GDM1 (cell line): ENCODE results near the gene HTT.

Experiments
- DNase-seq: peaks from one replicate; lab custom pipeline; 2025; lab: John Stamatoyannopoulos, UW

Gene HTT

DNA sequence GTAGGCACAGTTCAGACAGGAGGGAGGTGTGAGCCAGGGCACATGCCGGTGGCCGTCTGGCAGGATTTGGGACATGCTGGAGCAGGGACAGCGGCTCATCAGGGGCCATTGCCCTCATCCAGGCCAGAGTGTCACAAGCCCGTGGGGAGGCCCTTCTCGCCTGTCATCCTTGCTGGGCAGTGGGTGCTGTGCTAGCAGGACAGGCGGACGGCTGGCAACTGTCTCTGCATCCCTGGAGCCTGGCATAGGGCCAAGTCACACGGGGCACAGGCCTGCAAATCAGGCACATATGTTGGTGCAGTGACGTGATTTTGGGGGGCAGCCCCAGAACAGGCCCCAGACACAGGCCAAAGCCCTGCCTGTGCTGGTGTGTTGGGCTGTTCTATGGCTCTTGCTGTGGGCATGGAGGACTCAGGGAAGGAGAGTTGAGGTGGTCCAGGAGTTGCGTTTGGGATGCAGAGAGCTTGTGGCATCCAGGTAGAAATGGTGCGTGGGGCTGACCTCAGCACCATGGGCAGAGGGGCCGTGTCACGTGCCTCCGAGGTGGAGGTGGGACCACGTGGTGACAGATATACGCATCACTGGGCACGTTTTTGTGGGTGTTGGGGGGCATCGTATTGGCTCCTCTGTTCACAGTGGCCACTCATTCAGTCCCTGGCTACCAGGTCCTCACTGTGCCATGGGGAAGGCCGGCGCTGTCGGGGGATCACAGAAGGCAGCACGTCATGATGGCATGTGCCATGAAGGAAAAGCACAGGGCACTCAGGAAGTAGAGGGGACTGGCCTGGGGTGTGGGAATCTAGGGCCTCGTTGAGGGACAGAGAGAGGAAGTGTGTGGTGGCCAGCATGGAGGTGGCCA lies 159.9 kb downstream of the HTT start:
- no peak for DNase-seq

DNA sequence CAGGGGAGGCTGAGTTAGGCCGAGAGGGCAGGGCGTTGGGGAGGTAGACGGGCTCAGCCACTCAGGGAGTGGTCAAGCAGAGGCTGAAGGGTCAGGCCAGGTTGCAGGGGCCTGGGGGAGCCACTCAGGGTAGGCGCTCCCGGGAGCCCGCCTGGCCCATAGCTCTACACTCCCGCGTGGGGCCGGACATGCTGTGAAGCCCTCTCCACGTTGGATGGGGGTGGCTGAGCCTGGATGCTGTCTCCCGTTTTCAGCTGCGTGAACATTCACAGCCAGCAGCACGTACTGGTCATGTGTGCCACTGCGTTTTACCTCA lies 160.5 kb downstream of the HTT start:
- no peak for DNase-seq

DNA sequence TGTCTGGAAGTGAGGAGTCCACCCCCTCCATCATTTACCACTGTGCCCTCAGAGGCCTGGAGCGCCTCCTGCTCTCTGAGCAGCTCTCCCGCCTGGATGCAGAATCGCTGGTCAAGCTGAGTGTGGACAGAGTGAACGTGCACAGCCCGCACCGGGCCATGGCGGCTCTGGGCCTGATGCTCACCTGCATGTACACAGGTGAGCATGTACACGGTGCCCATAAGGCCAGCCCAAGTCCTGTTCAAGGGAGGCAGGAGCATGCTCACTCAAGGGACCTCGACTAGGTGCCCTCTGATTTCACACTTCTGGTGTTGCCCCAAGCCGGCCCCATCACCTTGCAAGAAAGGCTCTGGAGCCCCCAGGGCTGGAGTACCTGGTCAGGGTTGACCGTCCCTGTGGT lies 161.1 kb downstream of the HTT start:
- DNase-seq, result no peak

DNA sequence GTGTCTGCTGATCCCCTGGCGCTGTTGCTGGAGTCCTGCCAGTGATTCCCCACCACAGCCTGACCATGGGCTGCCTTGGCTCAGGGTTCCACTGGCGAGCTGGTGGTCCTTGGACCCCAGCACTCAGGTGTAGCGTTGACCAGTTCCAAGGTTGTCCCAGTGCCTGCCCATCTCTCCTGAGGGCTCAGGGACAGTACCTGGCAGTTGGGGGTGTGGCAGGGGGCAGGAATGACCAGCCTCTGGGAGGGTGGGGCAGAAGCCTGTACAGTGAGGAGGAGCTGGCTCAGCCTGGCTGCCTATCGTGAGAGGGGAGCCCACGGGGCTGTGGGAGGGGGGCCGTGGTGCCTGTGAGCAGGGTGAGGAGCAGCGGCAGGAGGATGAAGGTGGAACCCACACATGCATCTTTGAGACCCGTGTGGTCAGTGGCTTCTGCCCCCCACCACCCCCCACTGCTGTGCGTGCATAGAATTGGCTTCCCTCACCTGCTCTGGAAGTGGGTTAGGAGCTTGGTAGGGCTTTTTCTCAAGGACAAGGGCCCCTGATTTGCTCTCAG lies 161.9 kb downstream of the HTT start:
- DNase-seq, result no peak

DNA sequence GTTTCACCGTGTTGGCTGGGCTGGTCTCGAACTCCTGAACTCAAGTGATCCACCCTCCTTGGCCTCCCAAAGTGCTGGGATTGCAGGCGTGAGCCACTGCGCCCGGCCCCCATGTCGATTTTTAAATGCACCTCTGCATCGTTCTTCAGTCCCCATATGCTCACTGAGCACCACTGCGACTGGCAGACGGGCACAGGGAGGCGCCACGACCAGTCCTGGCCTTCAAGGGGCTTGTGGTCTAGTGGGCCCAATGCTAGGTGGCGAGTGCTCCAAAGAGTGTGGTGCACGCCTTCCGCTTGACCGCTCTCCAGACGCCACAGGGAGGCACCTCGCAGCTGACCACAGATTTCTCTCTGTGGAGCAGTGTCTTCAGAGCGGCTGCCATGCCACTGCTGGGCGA lies 162.8 kb downstream of the HTT start:
- no peak for DNase-seq

DNA sequence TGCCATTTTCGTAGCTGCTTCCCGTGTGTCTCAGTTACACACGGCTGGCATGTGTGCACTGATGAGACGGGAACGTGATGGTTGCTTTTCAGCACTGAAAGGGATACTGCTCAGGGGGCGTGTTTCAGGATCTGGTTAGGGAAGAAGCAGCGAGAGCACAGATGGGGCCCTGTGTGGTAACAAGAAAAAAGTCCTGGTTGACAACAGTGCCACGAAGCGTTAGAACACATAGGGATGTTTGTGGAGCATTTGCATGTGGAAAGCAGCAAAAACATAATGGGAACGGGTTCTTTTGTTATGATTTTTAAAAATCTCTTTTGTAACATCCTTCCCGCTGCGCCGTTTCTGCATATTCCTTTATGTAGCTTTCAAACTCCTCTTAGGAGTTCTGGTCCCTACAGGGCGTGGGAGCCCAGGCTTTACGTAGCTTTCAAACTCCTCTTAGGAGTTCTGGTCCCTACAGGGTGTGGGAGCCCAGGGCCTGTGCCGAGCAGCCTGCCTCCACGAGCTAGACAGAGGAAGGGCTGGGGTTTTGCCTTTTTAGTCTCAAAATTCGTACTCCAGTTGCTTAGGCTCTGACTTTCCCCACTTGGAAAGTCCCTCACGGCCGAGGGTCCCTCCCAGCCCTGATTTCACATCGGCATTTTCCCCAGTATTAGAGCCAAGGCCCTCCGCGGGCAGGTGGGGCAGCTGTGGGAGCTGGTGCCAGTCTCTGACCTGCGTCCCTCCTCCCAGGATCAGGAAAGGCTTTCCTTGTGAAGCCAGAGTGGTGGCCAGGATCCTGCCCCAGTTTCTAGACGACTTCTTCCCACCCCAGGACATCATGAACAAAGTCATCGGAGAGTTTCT lies 163.5 kb downstream of the HTT start:
- DNase-seq, result no peak

DNA sequence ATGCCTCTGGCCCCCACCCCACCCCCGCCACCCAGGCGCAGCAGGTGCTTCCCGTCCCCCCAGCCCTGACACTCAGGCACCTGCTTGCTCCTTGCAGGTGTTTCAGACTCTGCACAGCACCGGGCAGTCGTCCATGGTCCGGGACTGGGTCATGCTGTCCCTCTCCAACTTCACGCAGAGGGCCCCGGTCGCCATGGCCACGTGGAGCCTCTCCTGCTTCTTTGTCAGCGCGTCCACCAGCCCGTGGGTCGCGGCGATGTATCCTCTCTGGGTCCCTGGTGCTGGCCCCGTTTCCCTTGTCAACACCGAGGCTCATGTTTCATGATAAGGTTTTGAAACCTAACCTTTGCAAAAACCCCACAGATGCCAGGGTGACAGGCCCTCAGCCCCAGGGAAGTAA lies 164.2 kb downstream of the HTT start:
- DNase-seq, result no peak

DNA sequence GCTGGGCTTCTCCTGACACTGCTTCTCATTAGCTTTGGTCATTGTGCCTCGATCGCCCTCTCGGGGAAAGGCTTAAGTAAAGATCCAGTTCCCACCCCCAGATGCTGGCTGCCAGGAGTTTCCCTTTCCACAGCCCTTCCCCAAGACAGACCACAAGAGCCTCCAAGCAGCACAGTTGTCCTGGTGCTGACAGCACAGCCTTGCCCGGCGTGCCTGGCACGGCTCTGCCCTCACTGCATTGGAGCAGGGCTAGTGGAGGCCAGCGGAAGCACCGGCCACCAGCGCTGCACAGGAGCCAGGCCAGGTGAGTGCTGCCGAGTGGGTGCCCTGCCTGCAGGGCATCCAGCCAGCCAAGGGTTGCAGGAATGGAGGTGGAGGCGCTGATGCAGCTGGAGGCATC lies 164.8 kb downstream of the HTT start:
- DNase-seq, result no peak

DNA sequence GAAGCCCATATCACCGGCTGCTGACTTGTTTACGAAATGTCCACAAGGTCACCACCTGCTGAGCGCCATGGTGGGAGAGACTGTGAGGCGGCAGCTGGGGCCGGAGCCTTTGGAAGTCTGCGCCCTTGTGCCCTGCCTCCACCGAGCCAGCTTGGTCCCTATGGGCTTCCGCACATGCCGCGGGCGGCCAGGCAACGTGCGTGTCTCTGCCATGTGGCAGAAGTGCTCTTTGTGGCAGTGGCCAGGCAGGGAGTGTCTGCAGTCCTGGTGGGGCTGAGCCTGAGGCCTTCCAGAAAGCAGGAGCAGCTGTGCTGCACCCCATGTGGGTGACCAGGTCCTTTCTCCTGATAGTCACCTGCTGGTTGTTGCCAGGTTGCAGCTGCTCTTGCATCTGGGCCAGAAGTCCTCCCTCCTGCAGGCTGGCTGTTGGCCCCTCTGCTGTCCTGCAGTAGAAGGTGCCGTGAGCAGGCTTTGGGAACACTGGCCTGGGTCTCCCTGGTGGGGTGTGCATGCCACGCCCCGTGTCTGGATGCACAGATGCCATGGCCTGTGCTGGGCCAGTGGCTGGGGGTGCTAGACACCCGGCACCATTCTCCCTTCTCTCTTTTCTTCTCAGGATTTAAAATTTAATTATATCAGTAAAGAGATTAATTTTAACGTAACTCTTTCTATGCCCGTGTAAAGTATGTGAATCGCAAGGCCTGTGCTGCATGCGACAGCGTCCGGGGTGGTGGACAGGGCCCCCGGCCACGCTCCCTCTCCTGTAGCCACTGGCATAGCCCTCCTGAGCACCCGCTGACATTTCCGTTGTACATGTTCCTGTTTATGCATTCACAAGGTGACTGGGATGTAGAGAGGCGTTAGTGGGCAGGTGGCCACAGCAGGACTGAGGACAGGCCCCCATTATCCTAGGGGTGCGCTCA lies 165.8 kb downstream of the HTT start:
- DNase-seq, result no peak

DNA sequence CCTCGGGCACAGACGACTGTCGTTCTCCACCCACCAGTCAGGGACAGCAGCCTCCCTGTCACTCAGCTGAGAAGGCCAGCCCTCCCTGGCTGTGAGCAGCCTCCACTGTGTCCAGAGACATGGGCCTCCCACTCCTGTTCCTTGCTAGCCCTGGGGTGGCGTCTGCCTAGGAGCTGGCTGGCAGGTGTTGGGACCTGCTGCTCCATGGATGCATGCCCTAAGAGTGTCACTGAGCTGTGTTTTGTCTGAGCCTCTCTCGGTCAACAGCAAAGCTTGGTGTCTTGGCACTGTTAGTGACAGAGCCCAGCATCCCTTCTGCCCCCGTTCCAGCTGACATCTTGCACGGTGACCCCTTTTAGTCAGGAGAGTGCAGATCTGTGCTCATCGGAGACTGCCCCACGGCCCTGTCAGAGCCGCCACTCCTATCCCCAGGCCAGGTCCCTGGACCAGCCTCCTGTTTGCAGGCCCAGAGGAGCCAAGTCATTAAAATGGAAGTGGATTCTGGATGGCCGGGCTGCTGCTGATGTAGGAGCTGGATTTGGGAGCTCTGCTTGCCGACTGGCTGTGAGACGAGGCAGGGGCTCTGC lies 166.5 kb downstream of the HTT start:
- no peak for DNase-seq

DNA sequence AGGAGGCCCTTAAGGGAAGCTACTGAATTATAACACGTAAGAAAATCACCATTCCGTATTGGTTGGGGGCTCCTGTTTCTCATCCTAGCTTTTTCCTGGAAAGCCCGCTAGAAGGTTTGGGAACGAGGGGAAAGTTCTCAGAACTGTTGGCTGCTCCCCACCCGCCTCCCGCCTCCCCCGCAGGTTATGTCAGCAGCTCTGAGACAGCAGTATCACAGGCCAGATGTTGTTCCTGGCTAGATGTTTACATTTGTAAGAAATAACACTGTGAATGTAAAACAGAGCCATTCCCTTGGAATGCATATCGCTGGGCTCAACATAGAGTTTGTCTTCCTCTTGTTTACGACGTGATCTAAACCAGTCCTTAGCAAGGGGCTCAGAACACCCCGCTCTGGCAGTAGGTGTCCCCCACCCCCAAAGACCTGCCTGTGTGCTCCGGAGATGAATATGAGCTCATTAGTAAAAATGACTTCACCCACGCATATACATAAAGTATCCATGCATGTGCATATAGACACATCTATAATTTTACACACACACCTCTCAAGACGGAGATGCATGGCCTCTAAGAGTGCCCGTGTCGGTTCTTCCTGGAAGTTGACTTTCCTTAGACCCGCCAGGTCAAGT lies 167.5 kb downstream of the HTT start:
- DNase-seq, result no peak

DNA sequence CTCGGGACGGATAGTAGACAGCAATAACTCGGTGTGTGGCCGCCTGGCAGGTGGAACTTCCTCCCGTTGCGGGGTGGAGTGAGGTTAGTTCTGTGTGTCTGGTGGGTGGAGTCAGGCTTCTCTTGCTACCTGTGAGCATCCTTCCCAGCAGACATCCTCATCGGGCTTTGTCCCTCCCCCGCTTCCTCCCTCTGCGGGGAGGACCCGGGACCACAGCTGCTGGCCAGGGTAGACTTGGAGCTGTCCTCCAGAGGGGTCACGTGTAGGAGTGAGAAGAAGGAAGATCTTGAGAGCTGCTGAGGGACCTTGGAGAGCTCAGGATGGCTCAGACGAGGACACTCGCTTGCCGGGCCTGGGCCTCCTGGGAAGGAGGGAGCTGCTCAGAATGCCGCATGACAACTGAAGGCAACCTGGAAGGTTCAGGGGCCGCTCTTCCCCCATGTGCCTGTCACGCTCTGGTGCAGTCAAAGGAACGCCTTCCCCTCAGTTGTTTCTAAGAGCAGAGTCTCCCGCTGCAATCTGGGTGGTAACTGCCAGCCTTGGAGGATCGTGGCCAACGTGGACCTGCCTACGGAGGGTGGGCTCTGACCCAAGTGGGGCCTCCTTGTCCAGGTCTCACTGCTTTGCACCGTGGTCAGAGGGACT lies 168.8 kb downstream of the HTT start:
- DNase-seq, result no peak

DNA sequence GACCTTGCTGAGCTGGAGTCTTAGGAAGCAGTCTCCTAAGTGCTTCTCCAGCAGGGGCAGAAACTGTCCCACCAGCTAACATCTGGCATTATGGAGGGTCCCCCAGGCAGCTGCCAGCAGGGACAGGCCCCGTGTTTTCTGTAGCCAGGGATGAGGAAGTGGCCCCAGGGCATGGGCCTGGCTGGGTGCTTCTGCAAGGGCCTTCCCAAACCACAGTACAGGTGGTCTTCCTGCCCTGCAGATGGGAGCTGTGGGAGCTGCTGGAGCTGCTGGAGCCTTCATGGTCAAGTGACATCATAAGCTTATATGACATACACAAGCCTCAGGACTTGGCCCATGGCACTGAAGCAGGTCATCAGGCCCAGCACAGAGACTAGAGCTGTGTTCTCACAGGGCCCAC lies 169.5 kb downstream of the HTT start:
- DNase-seq, result no peak

DNA sequence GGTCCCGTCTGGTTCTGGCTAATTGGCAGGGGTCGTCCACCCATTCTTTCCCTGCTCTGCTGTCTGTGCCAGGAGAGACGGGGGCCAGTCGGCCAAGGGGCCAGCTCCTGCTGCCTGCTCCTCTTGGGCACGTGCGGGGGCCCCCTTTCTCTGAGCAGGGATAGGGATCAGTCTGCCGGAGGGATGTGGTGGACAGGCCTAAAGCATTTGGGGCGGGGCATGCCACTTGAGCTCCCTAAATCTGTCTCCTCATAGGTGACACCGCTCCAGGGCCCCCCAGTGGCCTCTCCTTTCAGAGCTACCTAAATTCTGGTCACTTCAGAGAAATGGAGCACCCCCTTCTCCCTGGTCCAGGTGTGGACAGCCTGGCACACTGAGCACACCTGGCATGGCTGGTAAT lies 170.3 kb downstream of the HTT start:
- no peak for DNase-seq

DNA sequence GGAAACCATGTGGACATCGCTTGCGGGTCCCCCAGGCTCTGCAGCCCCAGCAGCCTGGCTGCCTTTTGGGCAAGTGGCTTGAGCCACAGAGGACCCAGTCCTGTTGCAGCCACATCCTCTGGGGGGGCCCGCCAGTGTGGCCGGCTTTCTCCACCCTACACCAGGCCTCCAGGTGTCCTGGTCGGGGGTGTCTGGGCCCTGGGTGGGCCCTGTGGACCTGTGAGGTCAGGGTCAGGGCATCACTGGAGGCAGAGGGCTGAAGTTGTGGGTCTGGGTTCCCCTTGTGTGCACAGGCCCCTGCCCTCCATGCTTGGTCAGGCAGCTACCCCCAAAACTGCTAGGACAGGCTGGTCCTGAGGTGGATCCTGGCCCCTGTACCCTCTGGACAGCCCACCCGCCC lies 171.2 kb downstream of the HTT start:
- no peak for DNase-seq

DNA sequence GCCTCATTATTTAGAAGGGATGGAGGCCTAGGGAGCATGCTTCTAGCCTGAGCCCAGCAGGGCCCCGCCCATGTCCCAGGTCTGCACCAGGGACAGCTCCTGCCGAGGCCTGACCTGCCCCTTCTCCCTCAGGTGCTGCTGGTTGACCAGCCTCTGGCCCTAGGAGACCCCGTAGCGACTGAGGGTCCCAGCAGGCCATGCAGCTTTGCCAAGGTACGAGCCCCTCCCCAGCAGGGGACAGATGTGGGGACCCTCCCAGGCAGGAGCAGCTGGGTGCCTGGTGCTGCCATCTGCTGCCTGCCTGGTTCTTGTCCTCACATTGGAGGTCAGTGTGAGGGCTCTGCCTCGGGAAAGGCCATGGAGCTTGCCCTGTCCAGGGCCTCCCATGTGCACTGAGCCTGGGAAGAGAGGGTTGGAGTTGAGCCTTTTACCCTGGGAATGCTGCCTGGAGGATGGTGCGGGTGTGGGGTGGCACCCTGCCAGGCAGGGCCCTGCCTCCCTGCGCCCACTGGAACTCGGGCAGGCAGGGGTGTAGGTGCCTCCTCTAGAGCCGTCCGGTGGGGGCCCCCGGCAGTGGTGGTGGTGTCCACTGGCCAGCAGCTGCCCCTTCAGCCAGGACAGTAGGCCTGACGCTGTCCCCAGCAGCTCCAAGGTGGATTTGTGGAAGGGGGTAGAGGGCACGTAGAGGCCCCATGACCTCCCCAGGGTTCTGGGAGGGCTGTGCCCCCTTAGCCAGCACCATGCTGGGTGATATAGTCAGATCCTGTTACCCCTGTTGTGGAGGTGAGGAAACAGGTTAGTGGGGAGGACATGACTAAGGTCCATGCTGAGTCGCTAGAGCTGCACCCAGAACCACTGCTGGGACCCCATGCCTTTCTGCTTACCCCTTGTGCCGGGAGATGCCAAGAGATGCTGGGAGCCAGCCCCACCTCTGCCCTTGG lies 172.2 kb downstream of the HTT start:
- DNase-seq, result no peak

DNA sequence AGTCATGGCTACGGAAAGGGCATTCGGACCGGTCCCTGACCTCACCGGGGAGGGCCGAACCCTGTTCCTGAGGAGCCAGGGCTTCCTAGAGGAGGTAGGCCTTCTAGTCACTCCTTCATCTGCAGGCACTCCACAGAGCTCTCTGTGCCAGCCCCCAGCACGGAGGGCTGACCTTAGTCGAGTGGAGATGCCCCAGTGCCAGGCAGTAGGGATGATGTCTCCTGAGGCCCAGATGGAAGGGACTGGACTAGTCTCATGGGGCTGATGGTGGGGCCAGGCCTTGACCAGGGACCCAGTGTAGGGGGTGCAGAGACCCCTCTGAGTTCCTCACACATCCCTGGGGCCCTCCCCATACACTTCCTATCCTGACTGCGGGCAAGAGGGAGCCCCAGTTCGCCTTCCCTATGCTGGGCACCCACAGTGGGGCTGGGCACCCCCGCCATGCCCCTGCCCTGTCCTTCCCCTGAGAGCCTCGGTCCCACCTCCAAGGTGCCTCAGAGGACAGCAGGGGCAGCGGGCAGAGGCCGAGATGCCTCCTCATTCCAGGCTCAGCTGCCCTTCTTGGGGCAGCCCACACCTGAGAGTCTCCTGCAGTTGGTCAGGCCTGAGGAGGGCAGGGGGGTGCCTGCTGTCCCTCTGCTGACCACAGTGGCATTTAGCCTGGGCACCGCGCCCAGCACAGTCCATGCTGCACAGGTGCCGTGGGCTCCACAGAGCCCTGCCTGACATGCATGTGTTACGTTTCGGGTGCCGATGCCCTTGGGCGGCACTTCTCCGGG lies 173.1 kb downstream of the HTT start:
- no peak for DNase-seq

DNA sequence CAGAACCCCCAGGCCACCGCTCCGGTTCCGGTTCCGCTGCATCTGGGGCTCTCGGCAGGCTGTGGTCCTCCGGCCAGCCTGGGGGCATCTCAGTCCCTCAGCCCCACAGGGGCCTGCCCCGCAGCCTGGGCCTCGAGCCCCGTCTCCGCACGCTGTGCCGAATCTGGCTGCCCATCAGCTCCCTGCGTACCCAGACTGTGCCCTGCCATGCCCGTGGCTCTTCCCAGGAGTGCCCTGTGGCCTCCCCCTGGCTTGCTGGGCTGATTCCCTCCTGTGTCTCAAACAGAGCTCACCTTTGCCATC lies 173.6 kb downstream of the HTT start:
- DNase-seq, result no peak
